ENCODE measurements around the gene DGKH. TPM values are rescaled to one million over a fixed set of nuclear protein-coding genes. Genes with fewer than 3 reads are reported as not detected.

DGKH gene
- total RNA-seq, 1 experiment from 2014 or later: 22.8 TPM

DNA sequence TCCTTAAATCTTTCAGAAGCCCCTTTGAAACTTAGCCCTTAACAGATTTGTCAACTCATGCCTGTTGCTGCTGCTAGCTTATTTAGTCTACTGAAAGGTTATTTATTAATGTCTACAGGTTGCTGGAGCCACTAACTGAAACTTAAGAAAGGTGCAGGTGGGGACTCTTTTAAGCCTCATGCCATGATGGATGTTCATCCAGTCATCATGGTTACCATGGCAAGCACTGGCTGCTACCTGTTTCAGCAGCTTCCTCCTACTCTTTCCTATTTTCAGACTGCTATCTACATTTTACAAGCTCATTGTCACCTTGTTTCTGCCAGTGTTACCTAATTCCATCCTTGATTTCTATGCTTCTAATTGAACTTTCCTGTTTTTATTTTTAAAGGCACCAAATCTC, 27.1 kb downstream of the DGKH start:
- no peak overlapping the region for H3K27ac ChIP-seq (ENCODE audit: low read length)
- intact Hi-C loops (cut with micrococcal nuclease; ENCODE audit: unreplicated experiment) (no loop called here), in situ Hi-C loops (cut with HindIII; ENCODE audit: low pct_unique_long_range_greater_than_20kb, low sequenced_read_pairs) (no loop called here)
- H3K4me3 ChIP-seq (ENCODE audit: low read depth in 2 of 2, low read length in 2 of 2): no peak overlapping the region
- no peaks in the 10 kb centered on the region for H3K9me3 ChIP-seq (ENCODE audit: control insufficient read depth, insufficient read depth, low read depth, low read length)
- ATAC-seq (no peak), DNase-seq (ENCODE audit: low read depth, low spot score) (no peak)
- ChIA-PET CTCF (no interaction called here), POLR2A (no interaction called here)
- peaks cover 7% of the 10 kb centered on the region for H3K4me1 ChIP-seq (ENCODE audit: control insufficient read depth, insufficient read depth, low read length)
- TF ChIP-seq POLR2AphosphoS5 (IDR thresholded peaks at IDR 0.05; ENCODE audit: low read depth, low read length) (no peak), CTCF (IDR thresholded peaks at IDR 0.05) (no peak)
- H3K36me3 ChIP-seq (ENCODE audit: control insufficient read depth, insufficient read depth, low read length): no peaks in the 10 kb centered on the region
- BruUV-seq (replicated peaks): no TSS peak
- H3K27me3 ChIP-seq (ENCODE audit: control insufficient read depth, insufficient read depth, low read length): no peaks in the 10 kb centered on the region

GRCh38 chr13:42076309-42076713, 27.9 kb downstream of the DGKH start:
- TF ChIP-seq, protein P1, sequence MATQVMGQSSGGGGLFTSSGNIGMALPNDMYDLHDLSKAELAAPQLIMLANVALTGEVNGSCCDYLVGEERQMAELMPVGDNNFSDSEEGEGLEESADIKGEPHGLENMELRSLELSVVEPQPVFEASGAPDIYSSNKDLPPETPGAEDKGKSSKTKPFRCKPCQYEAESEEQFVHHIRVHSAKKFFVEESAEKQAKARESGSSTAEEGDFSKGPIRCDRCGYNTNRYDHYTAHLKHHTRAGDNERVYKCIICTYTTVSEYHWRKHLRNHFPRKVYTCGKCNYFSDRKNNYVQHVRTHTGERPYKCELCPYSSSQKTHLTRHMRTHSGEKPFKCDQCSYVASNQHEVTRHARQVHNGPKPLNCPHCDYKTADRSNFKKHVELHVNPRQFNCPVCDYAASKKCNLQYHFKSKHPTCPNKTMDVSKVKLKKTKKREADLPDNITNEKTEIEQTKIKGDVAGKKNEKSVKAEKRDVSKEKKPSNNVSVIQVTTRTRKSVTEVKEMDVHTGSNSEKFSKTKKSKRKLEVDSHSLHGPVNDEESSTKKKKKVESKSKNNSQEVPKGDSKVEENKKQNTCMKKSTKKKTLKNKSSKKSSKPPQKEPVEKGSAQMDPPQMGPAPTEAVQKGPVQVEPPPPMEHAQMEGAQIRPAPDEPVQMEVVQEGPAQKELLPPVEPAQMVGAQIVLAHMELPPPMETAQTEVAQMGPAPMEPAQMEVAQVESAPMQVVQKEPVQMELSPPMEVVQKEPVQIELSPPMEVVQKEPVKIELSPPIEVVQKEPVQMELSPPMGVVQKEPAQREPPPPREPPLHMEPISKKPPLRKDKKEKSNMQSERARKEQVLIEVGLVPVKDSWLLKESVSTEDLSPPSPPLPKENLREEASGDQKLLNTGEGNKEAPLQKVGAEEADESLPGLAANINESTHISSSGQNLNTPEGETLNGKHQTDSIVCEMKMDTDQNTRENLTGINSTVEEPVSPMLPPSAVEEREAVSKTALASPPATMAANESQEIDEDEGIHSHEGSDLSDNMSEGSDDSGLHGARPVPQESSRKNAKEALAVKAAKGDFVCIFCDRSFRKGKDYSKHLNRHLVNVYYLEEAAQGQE (IDR thresholded peaks at IDR 0.05; ENCODE audit: insufficient read depth in 1 of 2, low read depth in 2 of 2, low read length in 1 of 2): no peak
- TF ChIP-seq TCF7L2 (IDR thresholded peaks at IDR 0.05; ENCODE audit: low read depth, low read length) (no peak), CTCF (IDR thresholded peaks at IDR 0.05) (no peak), SIN3A (IDR thresholded peaks at IDR 0.05; ENCODE audit: borderline replicate concordance, insufficient read depth, low read depth, low read length) (no peak), POLR2AphosphoS5 (IDR thresholded peaks at IDR 0.05; ENCODE audit: low read depth, low read length) (no peak)
- H3K36me3 ChIP-seq (ENCODE audit: control insufficient read depth, insufficient read depth, low read length): no peaks in the 10 kb centered on the region; the same call in 1 of the 2 replicates
- DNase-seq (ENCODE audit: low read depth, low spot score) (no peak), ATAC-seq (no peak)
- H3K9me3 ChIP-seq (ENCODE audit: control insufficient read depth, insufficient read depth, low read depth, low read length): no peaks in the 10 kb centered on the region
- H3K27me3 ChIP-seq (ENCODE audit: control insufficient read depth, insufficient read depth, low read length): no peaks in the 10 kb centered on the region
- BruUV-seq (replicated peaks): no TSS peak
- in situ Hi-C loops (cut with HindIII; ENCODE audit: low pct_unique_long_range_greater_than_20kb, low sequenced_read_pairs) (no loop called here), intact Hi-C loops (cut with micrococcal nuclease; ENCODE audit: unreplicated experiment) (no loop called here)
- H3K4me3 ChIP-seq (ENCODE audit: low read depth in 2 of 2, low read length in 2 of 2): no peak overlapping the region
- peaks cover 7% of the 10 kb centered on the region for H3K4me1 ChIP-seq (ENCODE audit: control insufficient read depth, insufficient read depth, low read length)
- no peak overlapping the region for H3K27ac ChIP-seq (ENCODE audit: low read length)
- CTCF ChIA-PET: no interaction called here
- POLR2A ChIA-PET: no interaction called here
